ENCODE measurements around the gene TBC1D1.

DNA sequence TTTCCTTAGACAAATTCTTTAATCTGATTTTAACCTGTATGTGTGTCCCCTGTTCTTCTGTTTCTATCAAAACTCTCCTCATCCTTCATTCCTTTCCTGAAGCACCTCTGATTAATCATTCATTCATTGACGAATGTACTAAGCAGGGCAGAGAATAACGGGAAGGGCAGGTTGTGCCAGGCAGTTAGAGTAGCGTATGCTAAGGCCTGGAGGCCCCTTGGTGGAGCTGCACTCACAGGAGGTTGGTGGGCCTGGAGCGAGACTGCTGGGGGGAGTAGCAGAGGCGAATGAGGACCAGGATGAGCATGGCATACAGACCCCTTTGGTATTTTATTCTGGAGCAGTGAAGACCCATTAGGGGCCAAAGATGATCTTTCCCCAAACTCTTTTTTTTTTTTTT is 91.9 kb downstream of the TBC1D1 start:
- TF ChIP-seq ZNF8 (CRISPR knock-in tag; IDR thresholded peaks at IDR 0.05): no peak
- TF ChIP-seq TCF4 (CRISPR knock-in tag; IDR thresholded peaks at IDR 0.05; ENCODE audit: borderline replicate concordance): no peak
- no peak for TF ChIP-seq ZFP30 (CRISPR knock-in tag; IDR thresholded peaks at IDR 0.05)
- TF ChIP-seq SNAI2 (CRISPR knock-in tag; IDR thresholded peaks at IDR 0.05): no peak
- no peak for TF ChIP-seq RARB (CRISPR knock-in tag; IDR thresholded peaks at IDR 0.05)
